ENCODE data around the gene WNT11.
"Not testable (repeated sequence)": the region's sequence is repeated elsewhere in the genome, so short reads cannot be mapped to it uniquely, and the experiment has no call there.

Gene WNT11

DNA sequence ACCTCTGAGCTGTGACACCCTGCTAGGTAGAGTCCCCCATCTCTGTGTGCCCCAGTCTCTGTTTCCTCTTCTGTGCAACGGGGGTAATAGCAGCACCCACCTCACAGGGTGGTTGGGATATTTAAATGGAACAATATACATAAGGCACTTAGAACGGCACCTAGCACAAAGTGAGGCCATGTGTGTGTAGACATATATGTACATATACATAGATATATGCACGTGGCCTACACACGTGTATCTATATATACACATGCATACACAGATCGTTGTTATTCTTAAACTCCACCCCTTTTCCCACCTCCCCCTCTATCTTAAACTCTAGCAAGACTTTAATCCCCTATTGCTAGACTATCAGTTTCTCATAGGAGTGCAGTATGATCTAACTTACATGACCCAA lies 2.4 kb downstream of the WNT11 start:
- H3K4me1 ChIP-seq (ENCODE audit: control insufficient read depth, insufficient read depth, low read length): peaks cover 5% of the 10 kb centered on the region
- no peak overlapping the region for H3K4me3 ChIP-seq (ENCODE audit: low read depth, low read length)
- peaks cover 60% of the 10 kb centered on the region for H3K27me3 ChIP-seq (ENCODE audit: control insufficient read depth, insufficient read depth, low read length)
- no peak overlapping the region for H3K9ac ChIP-seq (ENCODE audit: low read depth, low read length)
- H3K36me3 ChIP-seq (ENCODE audit: control insufficient read depth, insufficient read depth, low read length): no peaks in the 10 kb centered on the region
- H3K9me3 ChIP-seq (ENCODE audit: control insufficient read depth, insufficient read depth, low read length): no peaks in the 10 kb centered on the region

DNA sequence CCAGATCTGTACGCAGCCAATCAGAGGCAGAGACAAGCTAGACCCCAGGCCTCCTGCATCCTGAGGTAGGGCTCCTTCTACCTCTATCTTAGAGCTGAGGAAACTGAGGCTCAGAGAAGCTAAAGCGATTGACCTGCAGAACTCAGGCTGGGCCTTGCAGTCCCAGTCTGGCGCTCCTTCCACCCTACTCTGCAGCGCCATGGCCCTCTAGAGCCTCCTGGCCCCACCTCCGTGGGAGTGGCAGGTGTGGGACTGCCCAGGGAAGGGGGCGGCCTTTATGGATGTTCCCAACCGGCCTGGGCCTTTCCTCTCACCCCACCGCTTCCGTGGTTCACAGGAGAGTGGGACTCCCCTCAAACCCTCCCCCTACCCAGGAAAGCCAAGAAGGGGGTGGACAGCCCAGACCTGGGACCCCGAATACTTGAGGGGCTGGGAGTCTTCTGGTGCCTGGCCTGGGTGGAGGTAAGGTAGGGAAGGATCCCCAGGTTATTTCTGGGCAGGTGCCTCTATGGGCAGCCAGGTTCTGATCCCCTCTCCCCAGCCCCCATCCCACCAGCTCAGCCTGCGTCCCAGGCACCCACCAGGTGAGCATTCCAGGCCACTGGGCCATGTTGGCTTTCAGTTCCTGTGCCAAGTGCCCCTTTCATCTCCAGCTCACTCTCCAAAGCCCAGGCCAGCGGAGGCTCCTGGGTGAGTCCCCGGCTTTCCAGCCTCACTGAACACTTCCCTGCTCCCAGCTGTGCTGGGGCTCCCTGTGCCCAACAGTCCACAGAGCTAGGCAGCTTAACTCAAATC lies 3.0 kb downstream of the WNT11 start:
- no peaks in the 10 kb centered on the region for H3K36me3 ChIP-seq (ENCODE audit: control insufficient read depth, insufficient read depth, low read length)
- no peaks in the 10 kb centered on the region for H3K9me3 ChIP-seq (ENCODE audit: control insufficient read depth, insufficient read depth, low read length)
- no peak overlapping the region for H3K4me3 ChIP-seq (ENCODE audit: low read depth, low read length)
- no peak overlapping the region for H3K9ac ChIP-seq (ENCODE audit: low read depth, low read length)
- peaks cover 5% of the 10 kb centered on the region for H3K4me1 ChIP-seq (ENCODE audit: control insufficient read depth, insufficient read depth, low read length)
- H3K27me3 ChIP-seq (ENCODE audit: control insufficient read depth, insufficient read depth, low read length): peaks cover 56% of the 10 kb centered on the region

DNA sequence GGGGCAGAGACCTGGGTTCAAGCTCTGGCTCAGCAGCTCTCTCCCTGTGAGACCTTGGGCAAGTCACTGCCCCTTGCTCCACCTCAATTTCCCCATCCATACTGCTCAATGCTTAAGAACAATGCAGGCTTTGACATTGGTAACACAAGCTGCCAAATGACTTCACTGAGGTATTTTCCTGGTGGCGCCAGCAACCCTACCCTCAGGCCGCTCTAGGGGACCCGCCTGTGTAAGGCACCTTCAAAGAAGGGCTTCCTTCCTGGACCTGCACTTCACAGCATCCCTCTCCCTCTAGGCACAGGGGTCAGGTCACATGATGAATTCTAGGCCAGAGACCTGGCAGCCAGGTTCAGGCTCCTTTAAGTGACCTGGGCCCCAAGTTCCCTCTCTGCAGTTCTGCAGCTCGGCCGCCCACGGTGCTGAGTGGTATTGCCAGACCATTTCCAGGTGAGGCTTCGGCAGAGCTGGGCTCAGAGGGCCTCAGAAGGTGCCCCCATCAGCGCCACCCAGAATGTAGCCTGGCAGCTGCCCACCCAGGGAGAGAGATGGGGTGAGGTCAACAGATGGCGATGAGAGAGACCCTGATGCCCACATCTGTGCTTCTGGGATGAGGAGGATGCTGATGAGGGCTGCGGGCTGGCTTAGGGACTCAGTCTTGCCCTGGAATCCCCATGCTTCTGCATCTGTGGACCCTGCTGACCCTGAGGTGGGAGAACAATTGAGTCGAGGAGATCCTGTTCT lies 4.5 kb downstream of the WNT11 start:
- Histone ChIP-seq H3K27me3 (ENCODE audit: control insufficient read depth, insufficient read depth, low read length) (peaks cover 42% of the 10 kb centered on the region), H3K4me3 (ENCODE audit: low read depth, low read length) (no peak overlapping the region), H3K9me3 (ENCODE audit: control insufficient read depth, insufficient read depth, low read length) (no peaks in the 10 kb centered on the region), H3K4me1 (ENCODE audit: control insufficient read depth, insufficient read depth, low read length) (peaks cover 2% of the 10 kb centered on the region), H3K36me3 (ENCODE audit: control insufficient read depth, insufficient read depth, low read length) (no peaks in the 10 kb centered on the region), H3K9ac (ENCODE audit: low read depth, low read length) (no peak overlapping the region)

DNA sequence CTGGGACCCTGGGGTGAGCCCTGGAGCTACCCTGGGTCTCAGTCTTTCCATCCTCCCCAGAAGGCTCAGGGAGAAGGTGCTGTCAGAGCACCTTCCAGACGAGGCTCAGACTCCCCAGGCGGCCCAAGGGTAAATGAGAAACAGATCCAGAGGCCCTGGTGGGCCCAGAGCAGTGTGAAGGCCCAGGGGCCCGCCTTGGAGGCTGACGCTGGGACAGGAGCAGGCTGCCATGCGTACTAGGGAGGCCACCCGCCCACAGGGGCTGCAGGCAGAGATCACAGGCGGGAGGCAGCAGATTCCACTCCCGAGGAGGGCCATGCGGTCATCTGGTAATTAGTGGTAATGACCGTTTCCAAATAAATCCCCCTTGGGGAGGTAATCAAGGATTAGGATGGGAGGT lies 5.2 kb downstream of the WNT11 start:
- Histone ChIP-seq H3K27me3 (ENCODE audit: control insufficient read depth, insufficient read depth, low read length) (peaks cover 36% of the 10 kb centered on the region), H3K36me3 (ENCODE audit: control insufficient read depth, insufficient read depth, low read length) (no peaks in the 10 kb centered on the region), H3K9ac (ENCODE audit: low read depth, low read length) (no peak overlapping the region), H3K9me3 (ENCODE audit: control insufficient read depth, insufficient read depth, low read length) (no peaks in the 10 kb centered on the region), H3K4me3 (ENCODE audit: low read depth, low read length) (no peak overlapping the region), H3K4me1 (ENCODE audit: control insufficient read depth, insufficient read depth, low read length) (no peaks in the 10 kb centered on the region)

DNA sequence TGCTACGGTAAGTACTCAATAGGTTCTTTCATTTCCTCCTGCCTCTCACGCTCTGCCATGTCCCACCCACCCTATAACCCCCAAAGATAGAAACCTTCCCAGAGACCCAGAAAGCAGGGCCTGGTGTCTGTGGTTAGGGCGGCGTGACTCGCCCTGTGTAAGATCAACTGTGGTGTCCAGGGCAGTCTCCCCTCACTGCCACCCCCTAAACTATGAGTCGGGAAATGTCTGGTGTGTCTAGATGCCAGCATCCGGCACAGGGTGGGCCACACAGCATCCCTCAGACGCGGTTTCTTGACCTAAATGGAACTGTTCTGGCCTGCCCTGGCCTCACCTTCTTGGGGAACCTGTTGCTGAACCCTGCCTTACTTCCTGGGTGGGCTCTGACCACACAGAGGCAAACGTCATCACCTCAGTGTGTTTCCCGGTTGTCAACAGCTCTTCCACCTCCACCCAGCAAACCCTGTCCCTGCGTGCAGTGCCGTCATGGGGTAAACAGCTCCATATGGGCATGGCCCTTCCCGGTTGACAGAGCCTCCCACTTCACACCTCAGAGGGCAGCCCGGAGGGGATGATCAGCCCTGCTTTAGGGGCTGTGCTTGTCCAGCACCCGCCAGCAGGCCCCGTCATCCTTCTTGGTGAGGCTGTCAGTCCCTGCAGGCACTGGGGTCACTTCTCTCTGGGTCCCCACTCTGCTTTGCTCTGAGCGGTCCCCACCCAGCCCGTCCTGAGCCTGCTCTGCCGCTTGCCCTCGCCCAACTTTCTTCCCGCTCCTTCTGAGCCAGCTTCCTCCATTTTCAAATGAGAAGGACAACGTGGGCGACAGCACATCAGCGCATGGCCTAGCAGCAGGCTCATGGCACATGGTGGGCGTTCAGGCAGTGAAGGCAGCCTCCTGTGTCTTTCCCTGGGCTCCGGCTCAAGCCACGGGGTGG lies 6.0 kb downstream of the WNT11 start:
- H3K27me3 ChIP-seq (ENCODE audit: control insufficient read depth, insufficient read depth, low read length): peaks cover 28% of the 10 kb centered on the region
- no peaks in the 10 kb centered on the region for H3K4me1 ChIP-seq (ENCODE audit: control insufficient read depth, insufficient read depth, low read length)
- H3K36me3 ChIP-seq (ENCODE audit: control insufficient read depth, insufficient read depth, low read length): no peaks in the 10 kb centered on the region
- H3K9ac ChIP-seq (ENCODE audit: low read depth, low read length): no peak overlapping the region
- H3K9me3 ChIP-seq (ENCODE audit: control insufficient read depth, insufficient read depth, low read length): no peaks in the 10 kb centered on the region
- no peak overlapping the region for H3K4me3 ChIP-seq (ENCODE audit: low read depth, low read length)

DNA sequence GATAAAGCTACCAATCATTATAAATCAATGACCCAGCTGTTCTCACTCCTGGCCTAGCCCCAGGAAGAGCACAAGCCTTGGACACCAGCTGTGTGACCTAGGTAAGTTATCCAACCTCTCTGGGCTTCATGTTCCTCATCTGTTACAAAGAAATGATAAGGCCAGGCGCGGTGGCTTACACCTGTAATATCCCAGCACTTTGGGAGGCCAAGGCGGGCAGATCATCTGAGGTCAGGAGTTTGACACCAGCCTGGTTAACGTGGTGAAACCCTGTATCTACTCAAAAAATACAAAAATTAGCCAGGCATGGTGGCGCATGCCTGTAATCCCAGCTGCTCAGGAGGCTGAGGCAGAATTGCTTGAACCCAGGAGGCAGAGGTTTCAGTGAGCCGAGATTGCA lies 7.6 kb downstream of the WNT11 start:
- H3K4me3 ChIP-seq (ENCODE audit: low read depth, low read length); H3K9ac ChIP-seq (ENCODE audit: low read depth, low read length); H3K9me3 ChIP-seq (ENCODE audit: control insufficient read depth, insufficient read depth, low read length); H3K36me3 ChIP-seq (ENCODE audit: control insufficient read depth, insufficient read depth, low read length); H3K4me1 ChIP-seq (ENCODE audit: control insufficient read depth, insufficient read depth, low read length): not testable (repeated sequence)
- peaks cover 13% of the 10 kb centered on the region for H3K27me3 ChIP-seq (ENCODE audit: control insufficient read depth, insufficient read depth, low read length)

DNA sequence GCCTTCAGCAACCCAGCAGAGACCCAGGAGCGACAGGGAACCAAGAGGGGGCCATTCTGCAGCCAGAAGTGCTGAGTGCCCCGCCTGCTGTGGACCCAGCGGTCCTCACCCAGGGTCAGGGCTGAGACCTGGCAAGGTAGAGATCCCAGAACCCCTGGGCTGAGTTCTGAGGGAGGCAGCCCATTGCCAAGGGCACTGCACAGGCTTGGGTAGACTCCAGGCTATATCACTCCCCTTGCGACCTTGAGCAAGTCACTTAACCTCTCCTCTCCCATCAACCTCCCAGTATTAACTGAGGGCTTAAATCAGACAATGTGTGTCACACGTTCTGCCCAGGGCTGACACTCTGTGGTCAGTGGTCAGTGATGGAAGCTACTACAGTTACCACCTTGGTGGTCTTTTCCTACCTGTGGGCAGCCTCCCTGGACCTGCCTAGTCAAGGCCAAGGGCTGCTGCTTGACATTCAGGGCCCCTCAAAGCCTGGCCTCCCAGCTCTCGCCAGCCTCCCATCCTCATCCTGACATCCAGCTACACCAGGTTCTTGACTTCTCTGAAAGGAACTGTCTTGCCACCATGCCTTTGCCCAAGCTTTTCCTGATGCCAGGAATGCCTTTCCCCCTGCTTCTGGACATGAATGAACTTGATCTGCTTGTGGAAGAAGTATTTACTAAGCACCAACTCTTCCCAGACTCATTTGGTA lies 8.2 kb downstream of the WNT11 start:
- H3K9me3 ChIP-seq (ENCODE audit: control insufficient read depth, insufficient read depth, low read length): no peaks in the 10 kb centered on the region
- no peak overlapping the region for H3K9ac ChIP-seq (ENCODE audit: low read depth, low read length)
- peaks cover 8% of the 10 kb centered on the region for H3K27me3 ChIP-seq (ENCODE audit: control insufficient read depth, insufficient read depth, low read length)
- H3K4me3 ChIP-seq (ENCODE audit: low read depth, low read length): no peak overlapping the region
- H3K36me3 ChIP-seq (ENCODE audit: control insufficient read depth, insufficient read depth, low read length): no peaks in the 10 kb centered on the region
- H3K4me1 ChIP-seq (ENCODE audit: control insufficient read depth, insufficient read depth, low read length): no peaks in the 10 kb centered on the region

DNA sequence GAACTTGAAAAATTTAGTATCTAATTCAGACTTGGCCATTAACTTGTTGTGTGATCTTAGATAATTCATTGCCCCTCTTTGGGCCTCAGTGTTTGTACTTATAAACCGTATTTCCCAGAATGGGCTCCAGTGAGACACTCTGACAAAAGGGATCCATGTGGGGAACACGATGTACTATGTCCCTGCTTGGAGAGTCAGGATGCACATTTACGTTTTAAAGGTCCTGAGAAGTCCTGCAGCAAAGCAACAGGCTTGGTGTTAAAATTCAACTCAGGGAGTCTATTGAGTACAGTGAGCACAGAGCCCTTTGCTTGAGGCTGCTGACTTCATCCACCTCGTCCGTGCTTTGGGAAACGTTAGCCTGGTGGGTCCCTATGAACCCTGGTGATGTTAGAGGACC lies 9.0 kb downstream of the WNT11 start:
- Histone ChIP-seq H3K4me1 (ENCODE audit: control insufficient read depth, insufficient read depth, low read length) (no peaks in the 10 kb centered on the region), H3K27me3 (ENCODE audit: control insufficient read depth, insufficient read depth, low read length) (peaks cover 4% of the 10 kb centered on the region), H3K9me3 (ENCODE audit: control insufficient read depth, insufficient read depth, low read length) (no peaks in the 10 kb centered on the region), H3K4me3 (ENCODE audit: low read depth, low read length) (no peak overlapping the region), H3K9ac (ENCODE audit: low read depth, low read length) (no peak overlapping the region), H3K36me3 (ENCODE audit: control insufficient read depth, insufficient read depth, low read length) (no peaks in the 10 kb centered on the region)

DNA sequence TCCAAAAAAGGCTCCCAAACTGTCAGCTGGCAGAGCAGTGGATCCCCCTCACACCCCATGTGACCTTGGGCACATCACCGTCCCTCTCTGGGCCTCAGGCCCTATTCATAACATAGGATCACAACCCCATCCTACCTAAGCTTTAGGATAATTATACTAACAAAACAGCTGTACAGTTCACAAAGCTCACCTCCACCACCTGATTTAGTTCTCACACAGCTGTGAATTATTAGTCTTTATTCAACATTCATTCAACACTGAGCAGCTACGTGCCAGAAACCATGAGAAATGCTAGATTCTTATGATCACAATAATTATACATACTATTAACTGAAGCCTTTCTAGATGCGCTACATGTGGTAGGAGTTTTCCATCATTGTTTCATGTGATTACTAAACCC lies 9.5 kb downstream of the WNT11 start:
- H3K27me3 ChIP-seq (ENCODE audit: control insufficient read depth, insufficient read depth, low read length): no peaks in the 10 kb centered on the region
- no peak overlapping the region for H3K4me3 ChIP-seq (ENCODE audit: low read depth, low read length)
- no peaks in the 10 kb centered on the region for H3K36me3 ChIP-seq (ENCODE audit: control insufficient read depth, insufficient read depth, low read length)
- H3K9me3 ChIP-seq (ENCODE audit: control insufficient read depth, insufficient read depth, low read length): no peaks in the 10 kb centered on the region
- H3K4me1 ChIP-seq (ENCODE audit: control insufficient read depth, insufficient read depth, low read length): no peaks in the 10 kb centered on the region
- H3K9ac ChIP-seq (ENCODE audit: low read depth, low read length): no peak overlapping the region

DNA sequence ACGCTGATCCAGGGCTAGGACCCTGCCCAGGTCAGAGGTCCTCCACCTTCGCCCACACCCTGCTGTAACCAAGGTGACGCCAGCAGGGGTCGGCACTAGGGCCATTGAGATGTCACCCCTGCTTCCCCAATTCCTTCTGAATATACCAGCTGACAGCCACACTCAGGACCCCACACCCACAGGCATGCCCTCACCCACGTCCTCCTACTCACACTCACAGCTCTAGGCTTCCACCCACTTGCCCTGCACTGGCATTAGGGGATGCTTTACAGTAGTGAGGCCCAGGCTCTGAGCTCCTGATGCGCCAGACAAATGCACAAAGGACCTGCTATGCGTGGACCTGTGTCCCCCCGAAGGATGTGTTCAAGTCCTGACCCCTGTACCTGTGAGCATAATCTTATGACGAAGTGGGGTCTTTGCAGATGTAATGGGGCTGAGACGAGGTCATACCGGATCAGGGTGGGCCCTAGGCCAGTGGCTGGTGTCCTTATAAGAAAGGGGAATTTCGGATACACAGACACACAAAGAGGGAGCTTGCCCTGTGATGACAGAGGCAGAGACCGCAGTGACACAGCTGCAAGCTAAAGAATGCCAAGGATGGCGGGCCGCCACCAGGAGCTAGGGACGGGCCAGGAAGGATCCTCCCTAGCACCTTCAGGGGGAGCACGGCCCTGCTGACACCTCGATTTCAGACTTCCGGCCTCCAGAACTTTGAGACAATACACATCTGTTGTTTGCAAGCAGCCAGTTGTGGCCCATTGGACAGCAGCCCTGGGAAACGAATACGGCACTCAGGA lies 11.2 kb downstream of the WNT11 start:
- H3K4me3 ChIP-seq (ENCODE audit: low read depth, low read length): no peak overlapping the region
- H3K27me3 ChIP-seq (ENCODE audit: control insufficient read depth, insufficient read depth, low read length): no peaks in the 10 kb centered on the region
- no peaks in the 10 kb centered on the region for H3K9me3 ChIP-seq (ENCODE audit: control insufficient read depth, insufficient read depth, low read length)
- H3K36me3 ChIP-seq (ENCODE audit: control insufficient read depth, insufficient read depth, low read length): no peaks in the 10 kb centered on the region
- H3K4me1 ChIP-seq (ENCODE audit: control insufficient read depth, insufficient read depth, low read length): no peaks in the 10 kb centered on the region
- no peak overlapping the region for H3K9ac ChIP-seq (ENCODE audit: low read depth, low read length)
